ENCODE measurements around the gene CMTM8. TPM values are rescaled to one million over a fixed set of nuclear protein-coding genes. Genes with fewer than 3 reads are reported as not detected.

Gene CMTM8
- polyA plus RNA-seq, 4 donors: 5.4 to 41.3 (median 8.0) TPM

DNA sequence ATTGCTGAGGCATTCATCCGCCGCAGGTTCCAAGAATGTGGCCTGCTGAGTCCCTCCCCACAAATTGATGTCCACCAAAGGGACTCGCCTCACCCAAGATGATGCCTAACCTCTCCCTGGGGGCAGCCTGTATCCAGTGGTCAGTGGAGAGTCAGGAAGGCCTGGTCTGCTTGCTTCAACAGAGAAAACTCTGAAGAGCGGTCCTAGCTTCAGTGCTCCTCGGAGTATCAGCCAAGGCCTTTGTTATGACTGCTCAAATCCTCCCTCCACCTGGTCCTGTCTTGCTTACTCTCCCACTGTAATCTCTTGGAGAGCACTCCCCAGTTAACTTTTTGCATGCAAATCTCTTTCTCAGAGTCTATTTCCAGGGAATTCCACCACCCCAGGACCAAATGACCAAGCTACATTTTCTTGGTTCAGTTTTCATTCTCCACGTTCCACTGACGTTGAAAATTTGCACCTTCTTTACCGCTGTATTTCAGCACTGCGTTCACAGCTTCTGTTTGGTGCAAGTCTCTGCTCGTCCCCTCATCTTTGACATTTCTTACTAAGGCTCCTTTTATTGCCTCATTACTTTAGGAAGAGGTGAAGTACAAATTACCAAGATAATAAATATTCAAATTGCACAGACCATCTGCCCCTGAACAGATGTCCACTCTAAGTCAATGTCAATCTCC, 175.5 kb downstream of the CMTM8 start:
- H3K9me3 ChIP-seq (ENCODE audit: control insufficient read depth in 2 of 2, insufficient read depth in 1 of 2, low read depth in 1 of 2, low read length in 1 of 2): no peaks in the 10 kb centered on the region
- H3K27me3 ChIP-seq (ENCODE audit: control insufficient read depth in 3 of 3, insufficient read depth in 3 of 3, low read length in 3 of 3): no peaks in the 10 kb centered on the region
- H3K36me3 ChIP-seq (ENCODE audit: control insufficient read depth in 3 of 3, insufficient read depth in 2 of 3, low read depth in 1 of 3, low read length in 3 of 3): no peaks in the 10 kb centered on the region
- no peaks in the 10 kb centered on the region for H3K4me1 ChIP-seq (ENCODE audit: control insufficient read depth in 3 of 3, insufficient read depth in 2 of 3, low read depth in 1 of 3, low read length in 2 of 3)
- DNase-seq (no peak), FAIRE-seq (no peak)
- no peak overlapping the region for H3K27ac ChIP-seq (ENCODE audit: low read depth in 1 of 3, low read length in 2 of 3)
- no peak overlapping the region for H3K4me3 ChIP-seq (ENCODE audit: low read depth in 1 of 3, low read length in 3 of 3)
- 86 to 91% (median 87%) methylated on average over 9 to 10 of the region's 10 CpGs for whole genome bisulfite sequencing, 3 donors

DNA sequence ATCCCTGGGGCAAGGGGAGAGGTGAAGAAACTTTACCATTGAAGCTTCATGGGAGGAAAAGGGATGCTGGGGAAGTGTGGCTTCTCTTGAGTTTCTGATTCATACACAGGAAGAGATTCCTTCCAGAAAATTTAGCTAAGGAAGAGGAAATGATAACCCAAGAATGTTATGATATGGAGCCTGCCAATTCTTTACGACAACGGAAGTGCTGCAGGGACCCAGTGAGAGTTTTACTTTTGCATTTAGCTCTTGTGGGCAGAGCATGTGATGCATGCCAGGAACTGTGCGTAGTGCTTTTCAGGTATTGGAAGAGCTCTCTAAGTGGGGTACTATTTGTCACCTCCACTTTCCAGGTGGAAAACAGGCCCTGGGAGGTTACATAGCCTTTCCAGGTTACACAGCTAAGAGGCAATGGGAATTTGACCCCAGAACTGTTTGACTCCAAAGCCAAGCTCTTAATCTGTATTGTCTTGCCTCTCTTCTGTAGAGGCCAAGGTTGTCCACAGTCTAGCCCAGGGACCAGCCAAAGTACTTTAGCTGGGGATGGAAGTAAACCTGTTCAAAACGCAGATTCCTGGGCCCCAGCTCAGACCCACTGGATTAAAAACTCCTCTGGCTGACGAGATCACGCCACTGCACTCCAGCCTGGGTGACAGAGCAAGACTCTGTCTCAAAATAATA, 176.2 kb downstream of the CMTM8 start:
- Histone ChIP-seq H3K36me3 (ENCODE audit: control insufficient read depth in 3 of 3, insufficient read depth in 2 of 3, low read depth in 1 of 3, low read length in 3 of 3) (no peaks in the 10 kb centered on the region), H3K27me3 (ENCODE audit: control insufficient read depth in 3 of 3, insufficient read depth in 3 of 3, low read length in 3 of 3) (no peaks in the 10 kb centered on the region), H3K9me3 (ENCODE audit: control insufficient read depth in 2 of 2, insufficient read depth in 1 of 2, low read depth in 1 of 2, low read length in 1 of 2) (no peaks in the 10 kb centered on the region), H3K27ac (ENCODE audit: low read depth in 1 of 3, low read length in 2 of 3) (peak overlapping the region in 1 of 3 donors; percentile 69), H3K4me3 (ENCODE audit: low read depth in 1 of 3, low read length in 3 of 3) (no peak overlapping the region), H3K4me1 (ENCODE audit: control insufficient read depth in 3 of 3, insufficient read depth in 2 of 3, low read depth in 1 of 3, low read length in 2 of 3) (no peaks in the 10 kb centered on the region)
- FAIRE-seq (no peak), DNase-seq (peak in 1 of 2 donors; percentile 60)
- WGBS, 3 donors: 67% methylated on average over 6 of the region's 6 CpGs

DNA sequence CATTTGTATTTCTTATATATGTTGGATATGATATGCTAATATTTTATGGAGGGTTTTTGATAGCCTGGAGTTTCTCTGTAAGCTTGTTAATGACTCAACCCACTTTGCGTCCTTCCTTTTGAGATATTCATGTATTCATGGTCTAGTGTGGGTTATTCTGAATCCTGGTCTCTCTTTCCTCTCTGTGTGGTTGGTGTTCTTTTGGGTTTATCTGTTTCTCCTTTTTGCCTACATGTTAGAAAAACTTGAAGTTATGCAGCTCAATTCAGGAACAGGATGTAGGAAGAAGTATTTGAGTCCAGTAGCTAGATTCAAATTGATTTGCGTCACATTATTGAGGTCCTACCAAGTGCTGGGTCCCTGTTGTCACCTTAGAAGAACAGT, 181.3 kb downstream of the CMTM8 start:
- H3K9me3 ChIP-seq (ENCODE audit: control insufficient read depth in 2 of 2, insufficient read depth in 1 of 2, low read depth in 1 of 2, low read length in 1 of 2): no peaks in the 10 kb centered on the region
- no peak for FAIRE-seq
- H3K4me3 ChIP-seq (ENCODE audit: low read depth in 1 of 3, low read length in 3 of 3): no peak overlapping the region
- H3K4me1 ChIP-seq (ENCODE audit: control insufficient read depth in 3 of 3, insufficient read depth in 2 of 3, low read depth in 1 of 3, low read length in 2 of 3): peaks cover 0 to 16% (median 10%) of the 10 kb centered on the region in 3 donors
- H3K27me3 ChIP-seq (ENCODE audit: control insufficient read depth in 3 of 3, insufficient read depth in 3 of 3, low read length in 3 of 3): no peaks in the 10 kb centered on the region
- no peak for DNase-seq
- 81 to 85% (median 84%) methylated on average over 2 of the region's 2 CpGs for WGBS, 3 donors
- H3K36me3 ChIP-seq (ENCODE audit: control insufficient read depth in 3 of 3, insufficient read depth in 2 of 3, low read depth in 1 of 3, low read length in 3 of 3): peaks cover 0 to 3% (median 0%) of the 10 kb centered on the region in 3 donors
- H3K27ac ChIP-seq (ENCODE audit: low read depth in 1 of 3, low read length in 2 of 3): peak overlapping the region in 1 of 3 donors; percentile 86

Other genes with a start within 250 kb of the CMTM8 start
- gene GPD1L, start 132.1 kb upstream of the CMTM8 start, polyA plus RNA-seq: 10 to 100 TPM; 15.0 to 58.1 (median 27.3) TPM
- gene CMTM7, start 153.2 kb downstream of the CMTM8 start, polyA plus RNA-seq: 1 to 10 TPM; 2.0 to 8.2 (median 4.5) TPM

All from small intestine (tissue), 7 donors.